Measurements from ENCODE around the gene CLTA.
"Not testable (repeated sequence)": the region's sequence is repeated elsewhere in the genome, so short reads cannot be mapped to it uniquely, and the experiment has no call there.

DNA sequence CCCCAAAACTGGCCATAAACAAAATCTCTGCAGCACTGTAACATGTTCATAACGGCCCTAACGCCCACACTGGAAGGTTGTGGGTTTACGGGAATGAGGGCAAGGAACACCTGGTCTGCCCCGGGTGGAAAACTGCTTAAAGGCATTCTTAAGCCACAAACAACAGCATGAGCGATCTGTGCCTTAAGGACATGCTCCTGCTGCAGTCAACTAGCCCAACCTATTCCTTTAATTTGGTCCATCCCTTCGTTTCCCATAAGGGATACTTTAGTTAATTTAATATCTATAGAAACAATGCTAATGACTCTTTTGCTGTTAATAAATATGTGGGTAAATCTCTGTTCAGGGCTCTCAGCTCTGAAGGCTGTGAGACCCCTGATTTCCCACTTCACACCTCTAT is 10.5 kb upstream of the CLTA start:
- not testable (repeated sequence) for TF ChIP-seq EZH2phosphoT487 (IDR thresholded peaks at IDR 0.05; ENCODE audit: insufficient read depth, low read depth); EZH2 (IDR thresholded peaks at IDR 0.05; ENCODE audit: insufficient read depth, poor library complexity, severe bottlenecking)
